Endodermal cell (in vitro differentiated cells): ENCODE data around the gene SEPTIN3. TPM values are rescaled to one million over a fixed set of nuclear protein-coding genes. Genes with fewer than 3 reads are reported as not detected.

ENCODE experiments used
- DNase-seq: peaks from one replicate; pipeline ENCODE4 v3.0.0-alpha.2; 2017
- H3K27ac ChIP-seq: 2 replicates; pipeline ENCODE4 v1.5.1; 2013; ENCODE audit warnings: mild to moderate bottlenecking, low read depth, low read length, moderate library complexity
- H3K27me3 ChIP-seq: 2 replicates; pipeline ENCODE4 v1.6.1; 2013; ENCODE audit warnings: mild to moderate bottlenecking, low read length, moderate library complexity; ENCODE audit not compliant: insufficient read depth, control insufficient read depth, poor library complexity, severe bottlenecking
- H3K36me3 ChIP-seq: 2 replicates; pipeline ENCODE4 v1.7.0; 2013; ENCODE audit warnings: mild to moderate bottlenecking, low read length, moderate library complexity; ENCODE audit not compliant: control insufficient read depth, insufficient read depth
- H3K4me1 ChIP-seq: one replicate; pipeline ENCODE4 v1.7.0; 2013; ENCODE audit warnings: low read length; ENCODE audit not compliant: control insufficient read depth, insufficient read depth
- H3K4me3 ChIP-seq: 2 replicates; pipeline ENCODE4 v1.5.1; 2013; ENCODE audit warnings: mild to moderate bottlenecking, low read length, moderate library complexity
- H3K9ac ChIP-seq: 2 replicates; pipeline ENCODE4 v1.6.1; 2013; ENCODE audit warnings: mild to moderate bottlenecking, low read length, moderate library complexity; ENCODE audit not compliant: poor library complexity, severe bottlenecking; ENCODE audit errors: extremely low read depth
- H3K9me3 ChIP-seq: 2 replicates; pipeline ENCODE4 v1.6.1; 2013; ENCODE audit warnings: mild to moderate bottlenecking, low read length, moderate library complexity; ENCODE audit not compliant: control insufficient read depth
- H3K27ac Mint-ChIP-seq: 2 replicates; pipeline ENCODE4 v1.8.0; 2020; ENCODE audit warnings: mixed read lengths
- H3K27me3 Mint-ChIP-seq: 2 replicates; pipeline ENCODE4 v1.8.0; 2021; ENCODE audit warnings: mild to moderate bottlenecking, mixed read lengths; ENCODE audit not compliant: insufficient read depth
- H3K36me3 Mint-ChIP-seq: 2 replicates; pipeline ENCODE4 v1.8.0; 2020; ENCODE audit warnings: low read depth, mixed read lengths
- H3K4me1 Mint-ChIP-seq: 2 replicates; pipeline ENCODE4 v1.8.0; 2020; ENCODE audit warnings: mixed read lengths
- H3K4me3 Mint-ChIP-seq: 2 replicates; pipeline ENCODE4 v1.8.0; 2020; ENCODE audit warnings: mild to moderate bottlenecking, moderate library complexity, mixed read lengths
- H3K9me3 Mint-ChIP-seq: 2 replicates; pipeline ENCODE4 v1.8.0; 2020; ENCODE audit warnings: mild to moderate bottlenecking, mixed read lengths
- CTCF ChIP-seq: fragments of 200-600 bp; sonication (generic); conservative IDR thresholded peaks from 2 replicates; pipeline ENCODE4 v1.5.0; 2021; ENCODE audit warnings: antibody characterized with exemption, mild to moderate bottlenecking
- WGBS, 2 experiments: methylation state at CpG; one replicate each; pipeline versions ENCODE4 v1.1.5 to v1.1.7; 2013; ENCODE audit warnings: missing lambda C conversion rate in 2 of 2, mixed read lengths in 1 of 2; ENCODE audit not compliant: insufficient coverage in 1 of 2, insufficient read length in 1 of 2; 5-methylcytosine and 5-hydroxymethylcytosine counted together
- total RNA-seq, 2 donors: library from RNA; stranded (reverse); fragmentation: NEBNext Ultra II Directional in 1 of 2; extraction: Animal tissue kit (Norgen Biotek cat#: 25700) in 1 of 2; gene quantifications; 2 replicates in 1 of 2; 3 replicates in 1 of 2; pipeline ENCODE4 v1.2.1, GENCODE V29; 2021

The SEPTIN3 gene
- total RNA-seq, 2 donors from 2014 or later, result 10.9 to 13.9 TPM

DNA sequence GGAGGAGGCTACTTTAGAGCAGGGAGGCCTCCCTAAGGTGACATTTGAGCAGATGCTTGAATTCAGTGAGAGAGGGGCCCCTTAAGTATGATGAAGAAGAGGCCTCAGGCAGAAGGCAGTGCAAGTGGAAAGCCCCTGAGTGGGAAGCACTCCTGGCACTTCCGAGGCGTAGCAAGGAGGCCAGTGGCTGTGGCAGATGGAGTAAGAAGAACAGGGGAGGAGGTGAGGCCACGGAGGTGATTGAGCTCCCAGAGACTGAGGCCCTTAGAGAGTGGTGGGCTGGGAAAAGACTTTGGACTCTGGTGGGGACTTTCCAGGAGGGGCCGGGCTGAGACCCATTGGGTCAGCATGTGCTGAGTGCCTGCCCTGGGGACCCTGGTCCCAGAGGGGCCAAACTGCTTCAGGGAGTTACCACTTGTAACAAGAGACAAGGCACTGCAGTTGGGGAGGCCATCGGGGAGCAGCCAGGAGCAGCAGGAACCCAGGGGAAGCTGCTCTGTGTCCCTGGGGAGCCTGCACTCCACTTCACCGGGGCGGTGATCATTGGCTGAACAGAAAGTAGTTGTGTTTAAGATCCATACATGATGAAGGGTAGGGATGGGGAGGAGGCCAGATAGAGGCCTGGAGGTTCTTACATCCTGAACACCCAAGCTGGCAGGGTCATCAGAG is 19.8 kb upstream of the SEPTIN3 start:
- 89 to 95% methylated on average over 7 of the region's 7 CpGs for WGBS, 2 experiments
- peaks cover 2% of the 10 kb centered on the region for H3K27me3 Mint-ChIP-seq
- no peak overlapping the region for H3K27ac Mint-ChIP-seq

DNA sequence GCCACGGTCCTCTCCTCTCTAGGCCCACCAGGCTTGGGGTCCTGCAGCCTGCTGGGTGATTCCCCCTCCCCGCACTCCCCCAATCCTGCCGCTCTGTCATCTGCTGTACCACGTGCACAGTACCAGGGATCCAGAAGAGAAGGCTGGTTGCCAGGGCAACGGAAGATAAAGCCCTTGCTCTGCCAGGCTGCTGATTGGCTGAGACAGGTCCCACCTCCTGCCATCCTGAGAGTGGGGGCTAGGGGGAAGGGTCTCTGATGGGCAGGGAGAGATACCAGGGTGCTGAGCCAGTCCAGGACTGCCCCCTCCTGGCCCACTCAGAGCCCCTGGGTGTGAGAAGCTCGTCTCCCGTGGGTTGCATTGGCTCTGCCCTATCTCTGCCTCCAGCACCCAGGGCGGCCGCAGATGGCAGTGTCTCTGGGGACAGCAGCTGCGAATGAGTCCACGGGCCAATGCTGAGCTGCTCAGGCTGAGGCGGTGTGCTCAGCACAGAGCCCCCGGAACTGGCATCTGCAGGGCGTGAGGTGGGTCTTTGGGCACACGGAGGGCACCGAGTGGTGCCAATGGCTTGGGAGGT is 17.3 kb upstream of the SEPTIN3 start, which contains the start of gene SMIM45:
SMIM45 (plus strand) TSS at position 253 of the 577 bp plus-strand sequence.
- 71 to 82% methylated on average over 9 to 16 of the region's 16 CpGs for WGBS, 2 experiments
- DNase-seq, result peak; percentile 78
- Histone ChIP-seq H3K36me3 (no peaks in the 10 kb centered on the region), H3K9ac (no peak within 1 kb of the TSS), H3K4me3 (no peak within 1 kb of the TSS), H3K4me1 (no peaks in the 10 kb centered on the region), H3K27ac (no peak within 1 kb of the TSS), H3K27me3 (no peaks in the 10 kb centered on the region), H3K9me3 (no peaks in the 10 kb centered on the region)
- H3K36me3 Mint-ChIP-seq, result no peaks in the 10 kb centered on the region
- no peaks in the 10 kb centered on the region for H3K9me3 Mint-ChIP-seq
- TF ChIP-seq CTCF, result no peak
- peaks cover 2% of the 10 kb centered on the region for H3K27me3 Mint-ChIP-seq
- no peak within 1 kb of the TSS for H3K4me3 Mint-ChIP-seq
- H3K4me1 Mint-ChIP-seq, result peaks cover 7% of the 10 kb centered on the region
- no peak within 1 kb of the TSS for H3K27ac Mint-ChIP-seq

More for the DNA sequence above, 19.8 kb upstream of the SEPTIN3 start:
- Histone ChIP-seq H3K27ac (no peak overlapping the region), H3K4me3 (no peak overlapping the region), H3K36me3 (peaks cover 8% of the 10 kb centered on the region), H3K4me1 (no peaks in the 10 kb centered on the region), H3K9ac (no peak overlapping the region), H3K27me3 (no peaks in the 10 kb centered on the region), H3K9me3 (no peaks in the 10 kb centered on the region)
- Mint-ChIP-seq H3K4me1 (peaks cover 13% of the 10 kb centered on the region), H3K4me3 (no peak overlapping the region), H3K9me3 (no peaks in the 10 kb centered on the region), H3K36me3 (peaks cover 10% of the 10 kb centered on the region)
- TF ChIP-seq CTCF, result no peak
- no peak for DNase-seq

- Histone ChIP-seq H3K36me3 (no peaks in the 10 kb centered on the region), H3K4me3 (no peak overlapping the region), H3K27me3 (no peaks in the 10 kb centered on the region), H3K9ac (no peak overlapping the region), H3K4me1 (no peaks in the 10 kb centered on the region), H3K9me3 (no peaks in the 10 kb centered on the region), H3K27ac (no peak overlapping the region)
- Mint-ChIP-seq H3K27me3 (peaks cover 5% of the 10 kb centered on the region), H3K36me3 (no peaks in the 10 kb centered on the region), H3K9me3 (peaks cover 1% of the 10 kb centered on the region), H3K27ac (no peak overlapping the region), H3K4me3 (no peak overlapping the region), H3K4me1 (peaks cover 9% of the 10 kb centered on the region)
- DNase-seq, result no peak
- TF ChIP-seq CTCF, result no peak
- WGBS, 2 experiments, result 75 to 80% methylated on average over 1 to 2 of the region's 2 CpGs
Measured at GRCh38 chr22:41952713-41953112, 16.5 kb upstream of the SEPTIN3 start.
